Stimulated activated CD4-positive, alpha-beta T cell treated with anti-CD3 and anti-CD28 coated beads, Interleukin-2, amount 100 ng/mL, for 4 hours (primary cell): ENCODE measurements around the gene ZNF385D.

Experiments
- DNase-seq: peaks from one replicate; pipeline ENCODE4 v3.0.0-alpha.2; 2020; ENCODE audit warnings: low read depth

Gene ZNF385D

GRCh38 chr3:21750831-21751391 lies at the start of gene ZNF385D:
Gene ZNF385D (minus strand): TSS chr3:21751210. CDS start chr3:21750916, 294 bp downstream.
- DNase-seq = no peak

GRCh38 chr3:21798356-21799088 lies 47.5 kb upstream of the ZNF385D start:
- DNase-seq = no peak

GRCh38 chr3:21795921-21796320 lies 44.9 kb upstream of the ZNF385D start:
- no peak for DNase-seq

DNA sequence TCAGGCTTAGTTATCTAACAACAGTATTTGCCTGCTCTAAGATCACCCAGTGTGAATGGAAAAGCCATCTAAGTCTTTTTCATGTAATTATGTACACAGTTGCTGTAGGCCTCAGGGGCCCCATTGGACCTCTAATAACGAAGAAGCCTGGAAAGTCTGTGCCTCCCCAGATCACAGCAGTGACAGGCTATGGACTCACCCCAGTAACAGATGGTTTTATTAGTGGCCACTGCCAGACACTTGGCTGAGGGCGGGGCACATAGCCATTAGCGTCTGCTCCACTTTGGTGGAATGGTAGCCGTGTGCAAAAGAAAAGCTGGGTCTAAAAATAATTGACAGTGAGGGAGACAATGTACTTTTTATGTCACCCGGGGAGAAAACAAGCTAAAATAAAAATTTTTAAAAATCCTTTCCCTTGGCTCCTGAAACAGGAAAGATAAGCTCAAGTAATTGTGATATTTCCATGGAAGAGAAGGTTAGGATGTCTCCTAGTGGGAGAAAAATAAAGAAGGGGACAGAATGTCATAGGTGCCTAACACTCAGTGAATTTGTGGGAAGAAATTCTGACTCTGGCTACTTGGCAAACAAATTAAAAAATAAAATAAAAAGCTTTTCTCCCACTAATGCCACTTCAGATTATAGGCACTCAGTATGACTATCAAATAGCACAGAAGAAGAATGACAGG lies 44.3 kb upstream of the ZNF385D start:
- no peak for DNase-seq

DNA sequence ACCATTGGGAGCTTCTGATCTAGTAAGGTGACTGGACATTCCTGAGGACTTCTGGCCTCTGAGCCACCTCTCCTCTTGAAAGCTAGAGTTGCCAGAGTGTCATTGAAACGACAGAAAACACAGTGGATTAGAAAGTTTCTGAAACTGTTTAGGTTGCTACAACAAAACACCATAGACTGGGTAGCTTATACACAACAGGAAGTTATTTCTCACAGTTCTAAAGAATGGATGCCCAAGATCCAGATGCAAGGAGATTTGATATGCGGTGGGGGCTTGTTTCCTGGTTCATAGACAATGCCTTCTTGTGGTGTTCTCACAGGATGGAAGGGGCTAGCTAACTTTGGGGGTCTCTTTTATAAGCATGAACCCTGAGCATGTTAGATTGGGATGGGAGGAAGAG lies 43.3 kb upstream of the ZNF385D start:
- DNase-seq = no peak

GRCh38 chr3:21792176-21792575 lies 41.2 kb upstream of the ZNF385D start:
- no peak for DNase-seq

- no peak for DNase-seq
These were observed 40.3 kb upstream of the ZNF385D start for GRCh38 chr3:21791356-21791755.

DNA sequence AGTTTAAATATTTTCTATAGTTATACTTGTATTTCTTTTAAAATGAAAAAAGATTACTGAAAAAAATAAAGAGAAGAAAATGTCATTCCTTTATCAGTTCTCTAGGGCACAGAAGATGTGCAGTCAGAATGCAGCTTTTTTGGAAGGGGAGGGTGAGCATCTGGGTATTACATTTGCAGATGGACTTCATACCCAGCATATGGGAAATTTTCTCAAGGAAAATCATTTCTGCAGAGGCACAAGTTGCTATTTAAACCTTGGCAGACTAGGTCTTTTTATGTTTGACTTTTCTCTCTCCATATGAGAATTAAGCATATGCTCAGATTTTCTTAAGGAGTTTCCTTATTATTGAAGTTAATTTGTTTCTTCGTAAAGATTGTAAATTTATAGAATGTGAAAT lies 39.5 kb upstream of the ZNF385D start:
- DNase-seq = no peak

- DNase-seq = no peak
These were observed 38.7 kb upstream of the ZNF385D start for GRCh38 chr3:21789730-21790129.

DNA sequence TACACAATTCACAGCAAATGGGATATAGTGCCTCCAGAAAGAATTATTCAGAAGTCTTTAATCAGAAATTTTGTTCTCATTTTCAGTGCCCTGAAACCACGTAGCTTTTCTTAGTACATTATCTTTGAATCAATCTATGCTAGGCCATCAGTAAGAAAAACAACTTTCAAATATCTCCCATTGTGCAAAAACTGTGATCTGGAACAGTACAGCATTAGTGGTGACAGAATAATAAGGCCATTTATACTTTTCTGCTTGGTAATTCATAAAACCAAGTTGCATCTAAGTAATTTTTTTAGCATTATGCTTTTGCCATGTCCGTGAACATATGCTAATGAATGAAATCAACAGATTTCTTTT lies 35.4 kb upstream of the ZNF385D start:
- no peak for DNase-seq

DNA sequence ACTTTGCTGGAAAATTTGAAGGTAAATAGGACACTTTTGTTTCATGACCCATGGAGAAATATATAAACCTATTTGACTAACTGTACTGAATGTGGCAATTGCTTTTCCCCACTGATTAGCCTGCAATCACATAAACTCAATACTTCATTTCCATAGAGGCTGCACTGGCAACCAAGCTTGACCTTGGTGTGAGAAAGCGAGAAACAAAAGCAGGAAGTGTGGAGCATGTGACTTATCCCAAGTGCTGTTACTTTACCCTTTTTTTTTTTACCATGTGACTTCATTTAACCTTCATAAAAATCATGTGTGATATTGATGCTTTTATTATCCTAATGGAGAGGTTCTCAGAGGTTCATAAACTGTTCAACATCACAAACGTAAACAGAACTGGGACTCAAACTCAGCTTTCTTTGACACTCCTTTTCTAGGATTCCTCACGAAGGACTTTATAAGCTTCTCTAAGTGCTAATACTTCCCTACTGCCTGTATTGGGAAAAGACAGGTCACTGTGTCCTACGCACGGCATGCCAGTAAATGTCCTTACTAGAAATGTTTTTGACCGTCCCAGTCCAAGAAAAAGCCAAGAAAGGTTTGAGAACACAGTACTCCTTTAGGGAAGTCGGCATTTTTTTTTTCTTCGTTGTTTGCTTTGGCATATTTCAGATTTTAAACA lies 34.9 kb upstream of the ZNF385D start:
- DNase-seq = no peak

- DNase-seq = no peak
These were observed 32.8 kb upstream of the ZNF385D start for GRCh38 chr3:21783839-21784238.

DNA sequence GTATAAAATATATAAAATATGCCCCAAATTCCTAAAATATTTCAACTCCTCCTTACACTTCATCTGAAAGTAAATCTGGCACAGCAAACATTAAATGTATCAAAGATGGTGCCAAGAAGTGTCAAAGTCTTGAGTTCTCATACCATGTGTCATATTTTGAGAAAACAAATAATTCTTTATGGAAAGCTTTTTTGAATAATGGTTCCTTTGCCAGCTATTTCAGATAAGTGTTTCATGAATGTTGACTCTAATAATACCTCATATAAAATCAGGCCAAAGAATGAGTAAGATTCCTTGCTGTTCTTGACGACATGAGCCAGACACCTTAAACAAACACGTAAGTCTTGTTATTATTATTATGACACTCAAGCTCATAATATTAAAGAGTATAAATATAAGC lies 30.3 kb upstream of the ZNF385D start:
- DNase-seq = no peak

- no peak for DNase-seq
These were observed 28.9 kb upstream of the ZNF385D start for GRCh38 chr3:21779909-21780308.

- no peak for DNase-seq
These were observed 27.7 kb upstream of the ZNF385D start for GRCh38 chr3:21778715-21779114.

GRCh38 chr3:21777821-21778220 lies 26.8 kb upstream of the ZNF385D start:
- DNase-seq = no peak

DNA sequence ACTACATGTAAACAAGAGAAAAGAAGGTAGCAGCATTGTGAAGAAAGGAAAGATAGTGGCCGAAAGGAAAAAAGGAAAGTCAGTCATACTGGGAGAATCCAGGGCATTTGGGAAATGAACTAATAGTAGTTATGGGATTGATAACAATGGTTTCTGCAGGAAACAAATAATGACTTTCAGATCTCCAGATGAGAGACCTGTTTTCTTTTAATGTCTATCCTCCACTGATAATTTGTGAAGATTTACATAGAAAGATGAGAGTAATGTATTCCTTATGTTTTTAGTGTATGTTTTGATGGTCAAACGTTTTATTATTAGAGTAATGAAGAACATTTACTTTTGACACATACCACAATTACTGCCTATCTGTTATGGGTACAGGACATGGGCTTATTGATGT lies 15.0 kb upstream of the ZNF385D start:
- DNase-seq = no peak

GRCh38 chr3:21755896-21756295 lies 4.9 kb upstream of the ZNF385D start:
- no peak for DNase-seq

DNA sequence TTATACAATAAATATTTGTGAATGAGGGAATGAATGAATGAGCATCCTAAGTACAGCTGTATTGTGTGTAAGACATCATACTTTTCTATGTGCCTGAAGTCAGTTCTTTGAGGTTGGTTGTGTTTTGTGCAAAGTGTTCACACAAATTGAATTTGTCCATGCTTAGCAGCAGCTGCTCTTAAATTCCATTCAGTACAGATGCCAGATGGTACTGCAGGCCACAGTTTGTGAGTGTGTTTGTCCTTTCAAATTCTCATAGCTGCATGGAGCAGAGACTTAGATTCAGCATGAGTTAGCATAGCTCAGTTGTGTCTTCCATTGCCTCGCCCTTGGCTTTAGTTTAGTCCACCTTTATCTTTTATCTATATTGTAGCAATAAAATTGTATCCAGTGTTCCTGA lies 3.8 kb upstream of the ZNF385D start:
- DNase-seq = no peak

GRCh38 chr3:21752749-21753347 lies 1.8 kb upstream of the ZNF385D start:
- DNase-seq = no peak

GRCh38 chr3:21751886-21752285 lies 876 bp upstream of the ZNF385D start:
- no peak for DNase-seq

DNA sequence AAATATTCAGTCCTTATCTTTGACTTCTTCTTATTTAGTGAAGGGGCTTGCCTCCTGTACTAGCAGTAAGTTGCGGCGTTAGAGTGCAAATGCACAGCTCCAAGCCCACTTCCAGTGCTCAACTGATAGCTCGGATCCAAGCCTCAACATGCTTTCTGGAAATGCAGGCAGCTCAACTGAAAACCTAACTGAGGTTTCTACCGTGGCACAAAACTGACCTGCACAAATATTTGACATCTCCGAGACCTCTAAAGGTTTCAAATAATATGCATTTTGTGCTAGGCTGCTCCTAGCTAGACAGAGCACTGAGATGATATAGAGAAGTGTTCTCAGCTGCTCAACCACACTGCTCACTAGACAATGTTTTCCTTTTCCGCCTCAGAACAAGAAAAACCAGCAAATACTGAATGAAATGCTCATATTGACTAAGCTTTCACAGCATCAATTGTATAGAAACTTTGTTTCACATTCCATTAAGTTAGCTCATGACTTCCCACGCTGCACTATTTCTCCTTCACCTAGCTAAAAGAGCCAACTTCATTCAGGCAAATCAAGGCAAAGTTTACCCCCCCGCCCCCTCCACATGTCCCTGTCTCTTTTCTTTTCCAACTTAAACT lies 822 bp downstream of the ZNF385D start:
- no peak for DNase-seq
